Forelimb muscle (tissue), 1 donor: Measurements from ENCODE around the gene UNC5B. TPM values are rescaled to one million over a fixed set of nuclear protein-coding genes. Genes with fewer than 3 reads are reported as not detected.
A peak's percentile ranks its signal among the peaks of the same experiment; 100 is the strongest.
"Not testable (repeated sequence)": the region's sequence is repeated elsewhere in the genome, so short reads cannot be mapped to it uniquely, and the experiment has no call there.

ENCODE experiments used
- DNase-seq: peaks from one replicate; pipeline ENCODE4 v3.0.0-alpha.2; 2013; ENCODE audit warnings: low read depth
- polyA plus RNA-seq: library from polyadenylated mRNA; unstranded; fragments of 120-200 nt; gene quantifications from one replicate; pipeline ENCODE4 v1.2.1, GENCODE V29; 2013; ENCODE audit not compliant: insufficient read length

UNC5B gene
- polyA plus RNA-seq, 1 donor, result 11.1 TPM

DNA sequence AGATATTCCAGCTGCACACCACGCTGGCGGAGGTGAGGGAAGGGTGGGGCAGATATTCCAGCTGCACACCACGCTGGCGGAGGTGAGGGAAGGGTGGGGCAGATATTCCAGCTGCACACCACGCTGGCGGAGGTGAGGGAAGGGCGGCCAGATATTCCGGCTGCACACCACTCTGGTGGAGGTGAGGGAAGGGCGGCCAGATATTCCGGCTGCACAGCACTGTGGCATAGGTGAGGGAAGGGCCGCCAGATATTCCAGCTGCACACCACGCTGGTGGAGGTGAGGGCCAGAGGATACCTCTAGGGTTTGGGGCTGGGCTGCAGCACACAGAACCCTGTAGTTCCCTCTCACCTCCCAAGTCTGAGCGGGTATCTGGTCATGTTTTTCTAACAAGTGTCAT is 84.4 kb downstream of the UNC5B start:
- DNase-seq, result not testable (repeated sequence)

GRCh38 chr10:71297343-71297742 is 85.0 kb downstream of the UNC5B start:
- DNase-seq, result no peak

GRCh38 chr10:71299071-71299785 is 86.9 kb downstream of the UNC5B start:
- no peak for DNase-seq

DNA sequence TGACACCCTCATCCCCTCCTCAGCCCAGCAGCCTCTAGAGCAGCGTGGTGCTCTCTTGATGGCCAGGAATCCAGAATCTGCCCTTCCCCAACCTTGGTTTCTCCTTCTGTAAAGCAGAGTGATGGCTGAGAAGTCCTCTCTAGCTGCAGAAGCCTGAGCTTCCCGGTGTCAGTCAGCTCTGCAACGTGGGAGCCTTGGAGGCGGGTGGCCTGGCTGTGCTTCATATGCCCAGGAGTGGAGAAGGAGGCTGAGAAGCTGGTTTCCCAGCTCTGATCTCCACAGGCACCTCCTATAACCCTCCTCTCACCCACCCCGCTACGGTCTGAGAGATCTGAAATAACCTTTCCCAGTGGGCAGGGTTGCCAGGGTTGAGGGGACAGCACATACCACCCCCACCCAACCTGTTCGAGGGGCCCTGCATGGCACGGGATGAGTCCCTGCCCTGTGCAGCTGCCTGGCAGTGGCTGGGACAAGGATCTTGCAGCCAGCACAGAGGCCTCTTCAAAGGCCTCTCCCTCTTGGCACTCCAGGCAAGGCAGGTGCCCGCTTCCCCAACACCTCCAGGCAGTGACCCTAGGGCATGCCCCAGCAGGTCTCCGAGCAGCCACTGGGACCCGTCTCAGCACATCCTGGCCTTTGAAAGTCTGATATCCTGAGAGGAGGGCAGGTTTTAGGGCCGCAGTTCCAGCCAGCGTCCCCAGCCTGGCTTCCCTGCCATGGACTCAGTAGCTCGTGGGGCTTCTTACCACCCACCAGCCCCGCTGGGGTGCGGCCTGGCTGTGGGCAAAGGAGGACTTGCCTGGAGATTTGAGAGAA is 88.4 kb downstream of the UNC5B start:
- no peak for DNase-seq

DNA sequence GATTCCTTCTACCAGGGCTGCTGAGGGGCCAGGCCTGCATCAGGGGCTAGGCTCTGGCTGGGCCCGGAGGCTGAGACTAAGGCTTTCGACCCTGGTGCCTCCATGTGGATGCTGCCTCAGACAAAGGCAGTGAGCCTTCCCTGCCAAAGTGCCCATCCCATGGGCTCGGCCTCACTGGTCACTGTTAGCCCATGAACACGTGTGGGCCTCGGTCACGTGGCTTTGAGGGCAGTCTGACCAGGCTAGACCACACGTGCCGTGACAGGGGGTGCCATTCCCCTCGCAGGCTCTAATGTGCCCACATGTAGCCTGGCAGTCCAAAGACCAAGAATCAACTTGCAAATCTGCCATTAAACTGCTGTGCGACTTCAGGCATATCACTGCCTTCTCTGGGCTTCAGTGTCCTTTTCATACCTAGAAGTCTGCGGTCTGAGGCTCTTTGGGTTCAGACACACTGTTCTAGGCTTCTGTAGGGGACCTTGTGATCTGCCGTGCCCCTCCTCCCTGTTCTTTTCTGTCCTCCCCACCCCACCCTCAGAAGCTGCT is 89.1 kb downstream of the UNC5B start:
- DNase-seq, result no peak

DNA sequence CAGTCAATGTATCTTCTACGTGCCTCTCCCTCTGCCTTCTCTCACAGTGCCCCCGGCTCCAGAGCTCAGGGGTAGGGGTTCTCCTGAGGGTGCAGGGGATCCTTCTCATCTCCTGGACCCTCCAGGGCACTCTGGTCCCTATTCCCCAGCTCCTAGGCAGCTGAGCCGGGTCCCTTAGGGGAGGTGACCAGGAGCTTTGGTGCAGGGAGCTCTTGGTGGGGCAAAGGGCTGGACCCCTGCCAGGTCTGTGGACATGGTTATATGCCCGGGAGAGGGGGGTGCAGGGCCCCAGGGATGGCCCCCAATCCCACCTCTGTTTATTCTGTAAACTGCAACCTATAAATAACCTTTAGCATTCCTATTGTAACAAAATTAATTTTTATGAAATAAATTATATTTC is 90.1 kb downstream of the UNC5B start:
- DNase-seq, result no peak

GRCh38 chr10:71302874-71303568 is 90.7 kb downstream of the UNC5B start:
- no peak for DNase-seq

- no peak for DNase-seq
Observed at GRCh38 chr10:71303569-71303907, 91.2 kb downstream of the UNC5B start.

- DNase-seq, result no peak
Observed at GRCh38 chr10:71304914-71305313, 92.5 kb downstream of the UNC5B start.

DNA sequence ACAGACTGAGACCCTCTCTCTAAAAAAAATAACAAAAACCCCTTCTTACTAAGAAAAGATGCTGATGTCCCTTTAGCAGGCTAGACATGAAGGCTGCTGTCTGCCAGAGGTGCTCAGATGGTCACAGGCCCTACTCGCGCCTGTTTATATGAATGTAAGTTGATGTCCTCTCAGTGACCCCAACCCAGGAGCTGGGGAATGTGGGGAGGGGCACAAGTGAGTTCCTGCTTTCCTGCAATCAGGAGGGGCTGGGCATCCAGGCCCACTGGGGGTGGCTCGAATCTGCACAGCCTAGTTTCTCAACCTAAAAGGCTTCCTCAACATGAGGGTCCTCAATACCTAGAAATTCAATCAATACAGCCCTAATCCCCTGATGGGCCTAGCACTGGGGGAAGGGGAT is 94.6 kb downstream of the UNC5B start:
- DNase-seq, result no peak

DNA sequence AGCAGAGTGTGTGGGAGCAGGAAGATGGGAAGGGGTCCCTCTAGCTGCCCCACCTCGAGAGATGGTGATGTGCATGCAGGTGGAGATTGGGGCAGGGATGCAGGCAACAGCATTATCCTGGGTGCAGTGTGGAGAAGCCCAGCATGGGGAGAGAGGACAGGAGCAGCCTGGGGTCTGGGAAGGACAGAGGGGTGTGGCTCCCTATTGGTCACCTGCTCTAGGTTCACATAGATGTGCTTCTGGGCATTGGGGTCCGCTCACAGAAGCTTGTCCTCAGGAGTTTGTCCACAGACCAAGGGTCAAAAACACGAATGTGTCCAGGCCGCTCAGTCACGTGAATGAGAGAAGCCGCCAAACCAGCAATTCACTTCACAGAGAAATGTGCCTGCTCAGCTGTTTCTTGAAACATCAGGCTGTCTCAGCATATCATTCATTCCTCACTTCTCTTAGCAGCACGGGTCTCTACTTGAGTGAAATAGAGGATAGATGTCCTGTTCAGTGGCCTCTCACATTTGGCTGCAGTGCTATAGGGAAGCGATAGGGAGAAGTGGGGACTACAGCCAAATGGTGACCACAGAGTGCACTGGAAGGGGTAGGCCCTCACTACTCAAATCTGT is 95.2 kb downstream of the UNC5B start:
- DNase-seq, result no peak

DNA sequence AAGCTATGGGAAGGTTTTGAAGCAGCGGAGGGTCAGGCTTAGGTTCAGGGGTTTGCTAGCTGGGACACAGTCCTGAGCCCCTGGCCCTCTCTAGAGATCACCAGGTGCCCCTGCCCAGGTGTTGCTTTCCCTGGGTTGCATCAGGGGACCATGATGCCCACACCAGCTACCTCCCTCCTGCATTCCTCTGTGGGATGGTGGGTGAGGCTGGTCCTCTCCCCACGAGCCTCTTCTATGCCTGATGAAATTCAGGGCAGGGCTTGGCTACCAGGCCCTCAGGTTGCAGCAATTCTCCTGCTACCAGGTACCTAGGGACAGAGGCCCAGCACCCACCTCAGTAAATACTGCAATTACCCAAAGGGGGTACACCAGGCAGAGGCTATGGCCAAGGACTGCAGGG is 95.9 kb downstream of the UNC5B start:
- no peak for DNase-seq

- no peak for DNase-seq
Observed at GRCh38 chr10:71308985-71309384, 96.6 kb downstream of the UNC5B start.

- DNase-seq, result no peak
Observed at GRCh38 chr10:71309919-71310318, 97.5 kb downstream of the UNC5B start.

GRCh38 chr10:71312220-71312619 is 99.8 kb downstream of the UNC5B start:
- DNase-seq, result no peak

GRCh38 chr10:71312811-71313789 is 100.7 kb downstream of the UNC5B start:
- peak; percentile 63 for DNase-seq

DNA sequence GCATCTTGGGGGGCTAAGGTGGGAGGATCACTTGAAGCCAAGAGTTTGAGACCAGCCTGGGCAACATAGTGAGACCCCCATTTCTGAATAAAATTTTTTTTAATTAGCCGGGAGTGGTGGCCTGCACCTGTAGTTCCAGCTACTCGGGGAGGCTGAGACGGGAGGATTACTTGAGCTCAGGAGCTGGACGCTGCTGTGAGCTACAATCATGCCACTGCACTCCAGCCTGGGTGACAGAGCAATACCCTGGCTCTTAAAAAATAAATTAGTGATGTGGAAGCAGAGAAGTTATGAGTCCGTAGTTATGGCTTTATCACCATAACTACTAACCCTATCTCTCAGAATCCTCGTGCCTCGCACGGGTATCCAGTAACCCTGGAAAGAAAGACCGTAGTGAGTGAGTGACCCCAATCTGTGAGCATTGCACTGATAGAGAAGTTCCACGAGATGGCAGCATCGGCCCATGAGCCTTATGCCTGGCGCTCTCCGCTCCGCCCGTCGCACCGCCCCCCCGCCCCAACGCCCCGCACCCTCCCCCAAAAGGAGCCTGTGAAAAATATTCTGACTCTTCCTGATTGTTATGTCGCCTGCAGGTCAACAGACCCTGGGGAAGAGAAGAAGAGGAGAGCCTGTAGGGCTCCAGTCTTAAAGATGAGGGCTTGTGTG is 101.8 kb downstream of the UNC5B start:
- no peak for DNase-seq

GRCh38 chr10:71314694-71315225 is 102.4 kb downstream of the UNC5B start:
- no peak for DNase-seq

DNA sequence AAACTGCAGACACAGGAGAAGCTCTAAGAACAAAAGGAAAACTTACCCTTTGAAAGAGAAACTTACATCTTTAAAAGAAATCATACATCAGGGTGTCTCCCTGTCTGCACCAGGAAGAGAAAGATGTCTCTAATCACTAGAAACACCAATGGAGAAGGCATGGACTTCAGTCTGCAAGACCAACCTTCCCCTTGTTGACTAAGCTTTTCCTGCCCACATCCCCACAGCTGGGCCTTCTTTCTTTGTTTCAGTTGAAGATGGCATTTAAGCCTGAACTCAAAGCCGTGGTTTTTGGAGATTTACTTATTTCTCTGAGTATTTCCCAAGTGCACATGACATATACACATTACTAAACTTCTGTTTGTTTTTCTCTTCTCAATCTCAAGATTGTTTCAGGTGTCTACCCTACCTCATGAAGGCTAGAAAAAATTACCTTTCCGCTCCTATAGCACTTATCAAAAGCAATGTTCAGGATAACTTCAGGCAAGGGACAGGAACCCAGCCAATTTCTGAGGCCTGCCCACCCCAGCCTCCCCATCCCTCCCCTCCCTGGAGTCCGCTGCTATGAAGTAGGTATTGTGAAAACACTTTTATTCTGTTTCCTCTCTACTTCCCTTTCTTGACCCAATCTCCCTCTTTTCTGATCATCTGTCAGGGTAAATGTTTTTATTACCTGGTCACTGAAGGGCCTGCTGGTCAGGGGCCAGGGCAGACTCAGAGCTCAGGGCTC is 103.9 kb downstream of the UNC5B start:
- no peak for DNase-seq
